ENCODE measurements around the gene CCNI2. TPM values are rescaled to one million over a fixed set of nuclear protein-coding genes. Genes with fewer than 3 reads are reported as not detected.

Gene CCNI2
- total and polyA plus RNA-seq, 2 donors (not counting 3 experiments of a cell fraction or from before 2014, with no cell fraction given), result 0.25 to 0.53 TPM

- Histone ChIP-seq H3K79me2 (ENCODE audit: control insufficient read depth, insufficient read depth, low read length) (peaks cover 13% of the 10 kb centered on the region), H3K9me1 (replicated peaks; ENCODE audit: control insufficient read depth, extremely low read depth, insufficient read depth, low read length) (no peaks in the 10 kb centered on the region), H3K36me3 (ENCODE audit: control insufficient read depth in 2 of 2, extremely low read depth in 1 of 2, insufficient read depth in 2 of 2, low read length in 2 of 2) (no peaks in the 10 kb centered on the region), H3K9ac (replicated peaks; ENCODE audit: extremely low read depth, insufficient read depth, low read length) (no peak overlapping the region), H3K9me3 (replicated peaks; ENCODE audit: control insufficient read depth, insufficient read depth, low read length) (no peaks in the 10 kb centered on the region), H3K27me3 (ENCODE audit: control insufficient read depth in 2 of 2, insufficient read depth in 2 of 2, low read length in 2 of 2) (no peaks in the 10 kb centered on the region), H3K27ac (ENCODE audit: insufficient read depth, low read depth, low read length) (no peak overlapping the region), H3K4me1 (ENCODE audit: control insufficient read depth, extremely low read depth, insufficient read depth, low read length) (peaks cover 28% of the 10 kb centered on the region), H4K20me1 (replicated peaks; ENCODE audit: control insufficient read depth, extremely low read depth, insufficient read depth, low read length) (no peaks in the 10 kb centered on the region), H3K4me3 (replicated peaks in 1 of 3; ENCODE audit: insufficient read depth in 1 of 3, low read depth in 1 of 3, low read length in 3 of 3) (no peak overlapping the region), H3K4me2 (ENCODE audit: insufficient read depth, low read length) (no peak overlapping the region), H2AFZ (ENCODE audit: low read depth, low read length) (no peak overlapping the region)
- intact Hi-C loops (cut with micrococcal nuclease), result no loop called here
- ChIA-PET CTCF (no interaction called here), POLR2A (no interaction called here)
- no TSS peak for BruUV-seq (replicated peaks)
- FAIRE-seq, result no peak
- no peak for DNase-seq (ENCODE audit: low read depth, low spot score)
- TF ChIP-seq CTCF (IDR thresholded peaks at IDR 0.05; ENCODE audit: extremely low read depth in 1 of 2, insufficient read depth in 1 of 2, low read depth in 1 of 2, low read length in 2 of 2), result no peak
- TF ChIP-seq GATA2 (IDR thresholded peaks at IDR 0.05; ENCODE audit: insufficient read depth, insufficient read length, low read depth, low read length), result no peak
- dilution Hi-C loops (cut with MboI; ENCODE audit: extremely low pct_ligation_motif_present, low sequenced_read_pairs), result no loop called here
These were observed 32.7 kb downstream of the CCNI2 start for GRCh38 chr5:132779961-132780360.

- no peak overlapping the region for H3K4me2 ChIP-seq (ENCODE audit: insufficient read depth, low read length)
- peaks cover 26% of the 10 kb centered on the region for H3K4me1 ChIP-seq (ENCODE audit: control insufficient read depth, extremely low read depth, insufficient read depth, low read length)
- no peaks in the 10 kb centered on the region for H3K36me3 ChIP-seq (ENCODE audit: control insufficient read depth in 2 of 2, extremely low read depth in 1 of 2, insufficient read depth in 2 of 2, low read length in 2 of 2)
- DNase-seq (ENCODE audit: low read depth, low spot score) (no peak), FAIRE-seq (no peak)
- H2AFZ ChIP-seq (ENCODE audit: low read depth, low read length), result no peak overlapping the region
- no peak overlapping the region for H3K27ac ChIP-seq (ENCODE audit: insufficient read depth, low read depth, low read length)
- dilution Hi-C loops (cut with MboI; ENCODE audit: extremely low pct_ligation_motif_present, low sequenced_read_pairs) (no loop called here), intact Hi-C loops (cut with micrococcal nuclease) (no loop called here)
- no peaks in the 10 kb centered on the region for H3K9me3 ChIP-seq (replicated peaks; ENCODE audit: control insufficient read depth, insufficient read depth, low read length)
- no peak overlapping the region for H3K9ac ChIP-seq (replicated peaks; ENCODE audit: extremely low read depth, insufficient read depth, low read length)
- H3K79me2 ChIP-seq (ENCODE audit: control insufficient read depth, insufficient read depth, low read length), result peaks cover 7% of the 10 kb centered on the region
- no peaks in the 10 kb centered on the region for H4K20me1 ChIP-seq (replicated peaks; ENCODE audit: control insufficient read depth, extremely low read depth, insufficient read depth, low read length)
- no peak overlapping the region for H3K4me3 ChIP-seq (replicated peaks in 1 of 3; ENCODE audit: insufficient read depth in 1 of 3, low read depth in 1 of 3, low read length in 3 of 3)
- no peaks in the 10 kb centered on the region for H3K27me3 ChIP-seq (ENCODE audit: control insufficient read depth in 2 of 2, insufficient read depth in 2 of 2, low read length in 2 of 2)
- no TSS peak for BruUV-seq (replicated peaks)
- ChIA-PET POLR2A (no interaction called here), CTCF (interaction anchor here (1.7 kb wide), 1 partner anchor 40 kb away, joined by 11 read pairs; no protein-coding TSS in a partner anchor)
- no peaks in the 10 kb centered on the region for H3K9me1 ChIP-seq (replicated peaks; ENCODE audit: control insufficient read depth, extremely low read depth, insufficient read depth, low read length)
- TF ChIP-seq JUN (IDR thresholded peaks at IDR 0.05; ENCODE audit: borderline replicate concordance, insufficient read depth, insufficient read length, low read depth) (no peak), MYC (IDR thresholded peaks at IDR 0.05; ENCODE audit: low read depth, low read length) (no peak)
These were observed 33.4 kb downstream of the CCNI2 start for GRCh38 chr5:132780577-132780976.
